Trophoblast cell (in vitro differentiated cells and primary cell): ENCODE data around the gene AGR2.

Experiments
- DNase-seq, 2 donors: peaks; one replicate each; pipeline ENCODE4 v3.0.0-alpha.2; 2016
- H2AFZ ChIP-seq: 2 replicates; pipeline ENCODE4 v1.6.1; 2013; ENCODE audit warnings: low read length, moderate library complexity, mild to moderate bottlenecking; ENCODE audit not compliant: insufficient read depth, poor library complexity
- H2AK5ac ChIP-seq: 2 replicates; pipeline ENCODE4 v1.6.1; 2013; ENCODE audit warnings: mild to moderate bottlenecking, low read length
- H2BK120ac ChIP-seq: 2 replicates; pipeline ENCODE4 v1.6.1; 2013; ENCODE audit warnings: low read length, mild to moderate bottlenecking, moderate library complexity; ENCODE audit not compliant: insufficient read depth, poor library complexity
- H2BK12ac ChIP-seq: 2 replicates; pipeline ENCODE4 v1.6.1; 2013; ENCODE audit warnings: mild to moderate bottlenecking, low read length, moderate library complexity
- H2BK5ac ChIP-seq: 2 replicates; pipeline ENCODE4 v1.6.1; 2013; ENCODE audit warnings: low read length, low read depth, moderate library complexity, mild to moderate bottlenecking; ENCODE audit not compliant: poor library complexity
- H3K14ac ChIP-seq: 2 replicates; pipeline ENCODE4 v1.6.1; 2013; ENCODE audit warnings: mild to moderate bottlenecking, low read length
- H3K18ac ChIP-seq: 2 replicates; pipeline ENCODE4 v1.6.1; 2013; ENCODE audit warnings: mild to moderate bottlenecking, low read length
- H3K23ac ChIP-seq: 2 replicates; pipeline ENCODE4 v1.6.1; 2013; ENCODE audit warnings: low read length
- H3K27ac ChIP-seq: 2 replicates; pipeline ENCODE4 v1.5.1; 2013; ENCODE audit warnings: low read depth, mild to moderate bottlenecking, inconsistent platforms, low read length, moderate library complexity
- H3K27me3 ChIP-seq: 2 replicates; pipeline ENCODE4 v1.6.1; 2013; ENCODE audit warnings: inconsistent platforms, mild to moderate bottlenecking, low read length, moderate library complexity; ENCODE audit not compliant: insufficient read depth
- H3K36me3 ChIP-seq, 2 experiments: 1 replicate in 1 of 2; 2 replicates in 1 of 2; pipeline ENCODE4 v1.6.1; 2013; ENCODE audit warnings: low read length in 2 of 2, mild to moderate bottlenecking in 2 of 2, moderate library complexity in 1 of 2; ENCODE audit not compliant: insufficient read depth in 2 of 2, control insufficient read depth in 1 of 2
- H3K4ac ChIP-seq: 2 replicates; pipeline ENCODE4 v1.6.1; 2013; ENCODE audit warnings: low read depth, mild to moderate bottlenecking, low read length, moderate library complexity
- H3K4me1 ChIP-seq, 2 experiments: 1 replicate in 1 of 2; 2 replicates in 1 of 2; pipeline ENCODE4 v1.6.1; 2013; ENCODE audit warnings: low read length in 2 of 2, mild to moderate bottlenecking in 2 of 2, moderate library complexity in 1 of 2; ENCODE audit not compliant: insufficient read depth in 2 of 2, control insufficient read depth in 1 of 2
- H3K4me2 ChIP-seq: 2 replicates; pipeline ENCODE4 v1.6.1; 2013; ENCODE audit warnings: inconsistent platforms, mild to moderate bottlenecking, low read length, moderate library complexity
- H3K4me3 ChIP-seq: 2 replicates; pipeline ENCODE4 v1.5.1; 2013; ENCODE audit warnings: mild to moderate bottlenecking, low read depth, low read length, inconsistent platforms
- H3K79me1 ChIP-seq: one replicate; pipeline ENCODE4 v1.6.1; 2013; ENCODE audit warnings: low read length
- H3K79me2 ChIP-seq: 2 replicates; pipeline ENCODE4 v1.6.1; 2013; ENCODE audit warnings: low read length, mild to moderate bottlenecking; ENCODE audit not compliant: control insufficient read depth, insufficient read depth, poor library complexity
- H3K9ac ChIP-seq: 2 replicates; pipeline ENCODE4 v1.6.1; 2013; ENCODE audit warnings: mild to moderate bottlenecking, low read length
- H3K9me3 ChIP-seq: 2 replicates; pipeline ENCODE4 v1.6.1; 2013; ENCODE audit warnings: low read depth, mild to moderate bottlenecking, control low read depth, inconsistent platforms, low read length; ENCODE audit not compliant: insufficient read depth
- H4K12ac ChIP-seq: 2 replicates; pipeline ENCODE4 v1.6.1; 2013; ENCODE audit warnings: low read depth, mild to moderate bottlenecking, low read length, moderate library complexity
- H4K8ac ChIP-seq: 2 replicates; pipeline ENCODE4 v1.6.1; 2013; ENCODE audit warnings: low read depth, mild to moderate bottlenecking, low read length, moderate library complexity
- H4K91ac ChIP-seq: one replicate; pipeline ENCODE4 v1.6.1; 2013; ENCODE audit warnings: low read depth, mild to moderate bottlenecking, low read length, moderate library complexity
- WGBS: extraction: QIAGEN DNeasy Blood & Tissue Kit; methylation state at CpG from one replicate; pipeline ENCODE4 v1.1.7; 2013; ENCODE audit warnings: missing lambda C conversion rate; ENCODE audit not compliant: insufficient read length, insufficient coverage; ENCODE audit errors: extremely low coverage; 5-methylcytosine and 5-hydroxymethylcytosine counted together

The AGR2 gene

GRCh38 chr7:16841681-16842080 lies 36.9 kb upstream of the AGR2 start:
- H3K23ac ChIP-seq = no peak overlapping the region
- H3K27me3 ChIP-seq = no peaks in the 10 kb centered on the region
- no peak overlapping the region for H2BK5ac ChIP-seq
- H3K4ac ChIP-seq = no peak overlapping the region
- H2BK120ac ChIP-seq = no peak overlapping the region
- no peaks in the 10 kb centered on the region for H3K79me1 ChIP-seq
- no peak overlapping the region for H2AFZ ChIP-seq
- no peak overlapping the region for H2AK5ac ChIP-seq
- H3K14ac ChIP-seq = no peak overlapping the region
- no peak overlapping the region for H3K27ac ChIP-seq
- no peak overlapping the region for H4K91ac ChIP-seq
- H4K8ac ChIP-seq = no peak overlapping the region
- no peaks in the 10 kb centered on the region for H3K9me3 ChIP-seq
- H3K4me1 ChIP-seq = no peaks in the 10 kb centered on the region
- no peak overlapping the region for H3K9ac ChIP-seq
- no peak overlapping the region for H4K12ac ChIP-seq
- no peak overlapping the region for H2BK12ac ChIP-seq
- H3K36me3 ChIP-seq = no peaks in the 10 kb centered on the region
- no peaks in the 10 kb centered on the region for H3K79me2 ChIP-seq
- H3K18ac ChIP-seq = no peak overlapping the region
- DNase-seq = peak; percentile 89
- H3K4me3 ChIP-seq = no peak overlapping the region
- H3K4me2 ChIP-seq = no peak overlapping the region
- no CpG with 5 or more reads among the region's 4 CpGs for WGBS

GRCh38 chr7:16840094-16840493 lies 35.3 kb upstream of the AGR2 start:
- Histone ChIP-seq H3K9ac (no peak overlapping the region), H4K8ac (no peak overlapping the region), H3K27ac (no peak overlapping the region), H3K4ac (no peak overlapping the region), H2BK120ac (no peak overlapping the region), H3K4me3 (no peak overlapping the region), H2AFZ (no peak overlapping the region), H3K9me3 (no peaks in the 10 kb centered on the region), H3K14ac (no peak overlapping the region), H4K91ac (peak overlapping the region; percentile 2), H3K79me1 (no peaks in the 10 kb centered on the region), H3K79me2 (no peaks in the 10 kb centered on the region), H3K4me1 (no peaks in the 10 kb centered on the region), H2BK5ac (no peak overlapping the region), H3K27me3 (no peaks in the 10 kb centered on the region), H3K23ac (no peak overlapping the region), H2BK12ac (peak overlapping the region; percentile 4), H3K4me2 (no peak overlapping the region), H2AK5ac (no peak overlapping the region), H3K18ac (no peak overlapping the region), H4K12ac (no peak overlapping the region), H3K36me3 (no peaks in the 10 kb centered on the region)
- peak in 1 of 2 donors; percentile 53 for DNase-seq
- WGBS = no CpG with 5 or more reads among the region's 6 CpGs

GRCh38 chr7:16839646-16840045 lies 34.8 kb upstream of the AGR2 start:
- Histone ChIP-seq H3K4ac (no peak overlapping the region), H2BK5ac (no peak overlapping the region), H2BK12ac (no peak overlapping the region), H2AK5ac (no peak overlapping the region), H4K91ac (peak overlapping the region; percentile 2), H3K23ac (no peak overlapping the region), H3K9me3 (no peaks in the 10 kb centered on the region), H3K4me2 (no peak overlapping the region), H3K36me3 (no peaks in the 10 kb centered on the region), H3K4me3 (no peak overlapping the region), H3K79me1 (no peaks in the 10 kb centered on the region), H2AFZ (no peak overlapping the region), H4K8ac (no peak overlapping the region), H3K9ac (no peak overlapping the region), H3K4me1 (no peaks in the 10 kb centered on the region), H4K12ac (no peak overlapping the region), H3K14ac (no peak overlapping the region), H2BK120ac (no peak overlapping the region), H3K27ac (no peak overlapping the region), H3K27me3 (no peaks in the 10 kb centered on the region), H3K79me2 (no peaks in the 10 kb centered on the region), H3K18ac (no peak overlapping the region)
- DNase-seq = peak in 1 of 2 donors; percentile 8
- WGBS = no CpG with 5 or more reads among the region's 2 CpGs

GRCh38 chr7:16838891-16839290 lies 34.1 kb upstream of the AGR2 start:
- H4K8ac ChIP-seq = no peak overlapping the region
- H2AFZ ChIP-seq = no peak overlapping the region
- H3K4me2 ChIP-seq = no peak overlapping the region
- H4K12ac ChIP-seq = no peak overlapping the region
- WGBS = no CpG with 5 or more reads among the region's 1 CpG
- no peak overlapping the region for H3K27ac ChIP-seq
- H3K27me3 ChIP-seq = no peaks in the 10 kb centered on the region
- no peak overlapping the region for H3K14ac ChIP-seq
- H3K9ac ChIP-seq = no peak overlapping the region
- no peaks in the 10 kb centered on the region for H3K79me2 ChIP-seq
- H3K18ac ChIP-seq = no peak overlapping the region
- H4K91ac ChIP-seq = no peak overlapping the region
- no peak overlapping the region for H3K23ac ChIP-seq
- H3K36me3 ChIP-seq = no peaks in the 10 kb centered on the region
- no peak overlapping the region for H3K4ac ChIP-seq
- no peaks in the 10 kb centered on the region for H3K79me1 ChIP-seq
- no peak overlapping the region for H3K4me3 ChIP-seq
- no peak overlapping the region for H2AK5ac ChIP-seq
- no peak overlapping the region for H2BK120ac ChIP-seq
- no peak overlapping the region for H2BK12ac ChIP-seq
- no peaks in the 10 kb centered on the region for H3K4me1 ChIP-seq
- H2BK5ac ChIP-seq = no peak overlapping the region
- no peaks in the 10 kb centered on the region for H3K9me3 ChIP-seq
- no peak for DNase-seq
